H9 (cell line): ENCODE data around the gene LAMTOR4. TPM values are rescaled to one million over a fixed set of nuclear protein-coding genes. Genes with fewer than 3 reads are reported as not detected.

Experiments
- DNase-seq: peaks from one replicate; pipeline ENCODE4 v3.0.0-alpha.2; 2017
- H2AFZ ChIP-seq: one replicate; pipeline ENCODE4 v1.6.1; 2013; ENCODE audit warnings: mild to moderate bottlenecking, low read length, control low read depth, moderate library complexity
- H2AK5ac ChIP-seq: 2 replicates; pipeline ENCODE4 v1.6.1; 2013; ENCODE audit warnings: low read length, control low read depth, mixed read lengths; ENCODE audit not compliant: insufficient read length
- H2BK120ac ChIP-seq: one replicate; pipeline ENCODE4 v1.6.1; 2013; ENCODE audit warnings: low read depth, mild to moderate bottlenecking, low read length, control low read depth, inconsistent platforms; ENCODE audit not compliant: poor library complexity, severe bottlenecking
- H2BK12ac ChIP-seq: 2 replicates; pipeline ENCODE4 v1.6.1; 2013; ENCODE audit warnings: low read length, control low read depth, mixed read lengths, low read depth; ENCODE audit not compliant: insufficient read length
- H2BK15ac ChIP-seq: 2 replicates; pipeline ENCODE4 v1.6.1; 2013; ENCODE audit warnings: low read depth, low read length, control low read depth
- H2BK20ac ChIP-seq: one replicate; pipeline ENCODE4 v1.6.1; 2013; ENCODE audit warnings: low read depth, mild to moderate bottlenecking, low read length, control low read depth, inconsistent platforms; ENCODE audit not compliant: poor library complexity, severe bottlenecking
- H2BK5ac ChIP-seq: 2 replicates; pipeline ENCODE4 v1.6.1; 2013; ENCODE audit warnings: low read length, control low read depth, mixed read lengths; ENCODE audit not compliant: insufficient read length
- H3K14ac ChIP-seq: 2 replicates; pipeline ENCODE4 v1.6.1; 2013; ENCODE audit warnings: low read length, control low read depth; ENCODE audit not compliant: insufficient read depth
- H3K18ac ChIP-seq: 2 replicates; pipeline ENCODE4 v1.6.1; 2013; ENCODE audit warnings: low read depth, mild to moderate bottlenecking, mixed read lengths, low read length, control low read depth; ENCODE audit not compliant: insufficient read length
- H3K23ac ChIP-seq: 2 replicates; pipeline ENCODE4 v1.6.1; 2013; ENCODE audit warnings: low read length, control low read depth, mixed read lengths, low read depth; ENCODE audit not compliant: insufficient read length
- H3K23me2 ChIP-seq: 2 replicates; pipeline ENCODE4 v1.6.1; 2013; ENCODE audit warnings: low read depth, mild to moderate bottlenecking, mixed read lengths, low read length, control low read depth; ENCODE audit not compliant: insufficient read length, poor library complexity, severe bottlenecking
- H3K27ac ChIP-seq: 2 replicates; pipeline ENCODE4 v1.5.1; 2013; ENCODE audit warnings: low read length, control low read depth, mixed read lengths, low read depth; ENCODE audit not compliant: insufficient read length
- H3K27me3 ChIP-seq: 2 replicates; pipeline ENCODE4 v1.6.1; 2013; ENCODE audit warnings: low read length, control low read depth, inconsistent platforms; ENCODE audit not compliant: insufficient read depth
- H3K4ac ChIP-seq: 2 replicates; pipeline ENCODE4 v1.6.1; 2013; ENCODE audit warnings: low read depth, mild to moderate bottlenecking, control low read depth, inconsistent platforms, low read length, moderate library complexity
- H3K4me1 ChIP-seq: 2 replicates; pipeline ENCODE4 v1.6.1; 2013; ENCODE audit warnings: low read length, control low read depth, inconsistent platforms; ENCODE audit not compliant: insufficient read depth
- H3K4me2 ChIP-seq: 2 replicates; pipeline ENCODE4 v1.6.1; 2013; ENCODE audit warnings: low read length, control low read depth, mixed read lengths; ENCODE audit not compliant: insufficient read length, insufficient read depth
- H3K56ac ChIP-seq: 2 replicates; pipeline ENCODE4 v1.6.1; 2013; ENCODE audit warnings: low read depth, mild to moderate bottlenecking, mixed read lengths, low read length, control low read depth; ENCODE audit not compliant: insufficient read length
- H3K79me1 ChIP-seq: 2 replicates; pipeline ENCODE4 v1.6.1; 2013; ENCODE audit warnings: low read depth, mild to moderate bottlenecking, moderate library complexity, low read length, control low read depth, inconsistent platforms; ENCODE audit not compliant: insufficient read depth, poor library complexity, severe bottlenecking
- H3K79me2 ChIP-seq: 2 replicates; pipeline ENCODE4 v1.6.1; 2013; ENCODE audit warnings: low read length, control low read depth, inconsistent platforms; ENCODE audit not compliant: insufficient read depth
- H3K9ac ChIP-seq: 2 replicates; pipeline ENCODE4 v1.6.1; 2013; ENCODE audit warnings: low read length, control low read depth, mixed read lengths; ENCODE audit not compliant: insufficient read length; ENCODE audit errors: extremely low read depth
- H3K9me3 ChIP-seq: one replicate; pipeline ENCODE4 v1.6.1; 2013; ENCODE audit warnings: low read depth, low read length, inconsistent platforms; ENCODE audit not compliant: control insufficient read depth
- H3T11ph ChIP-seq: one replicate; pipeline ENCODE4 v1.6.1; 2013; ENCODE audit warnings: mild to moderate bottlenecking, low read length, control low read depth, inconsistent platforms
- H4K20me1 ChIP-seq: one replicate; pipeline ENCODE4 v1.6.1; 2013; ENCODE audit not compliant: control insufficient read depth, insufficient read length, insufficient read depth
- H4K5ac ChIP-seq: 2 replicates; pipeline ENCODE4 v1.6.1; 2013; ENCODE audit warnings: low read depth, mild to moderate bottlenecking, mixed read lengths, low read length, control low read depth; ENCODE audit not compliant: insufficient read length
- H4K8ac ChIP-seq: replicated peaks from 2 replicates; pipeline ENCODE4 v1.6.1; 2013; ENCODE audit warnings: low read length, control low read depth, mixed read lengths, low read depth; ENCODE audit not compliant: insufficient read length
- H4K91ac ChIP-seq: 2 replicates; pipeline ENCODE4 v1.6.1; 2013; ENCODE audit warnings: low read depth, mild to moderate bottlenecking, moderate library complexity, mixed read lengths, low read length, control low read depth; ENCODE audit not compliant: insufficient read length
- H3K27ac Mint-ChIP-seq, 3 experiments: 2 replicates in 2 of 3; 3 replicates in 1 of 3; pipeline ENCODE4 v1.8.0; 2020 to 2021; ENCODE audit warnings: mixed read lengths in 3 of 3, mild to moderate bottlenecking in 1 of 3, moderate library complexity in 1 of 3
- H3K27me3 Mint-ChIP-seq: 2 replicates; pipeline ENCODE4 v1.8.0; 2021; ENCODE audit warnings: low read depth, mild to moderate bottlenecking, moderate library complexity, mixed read lengths
- H3K36me3 Mint-ChIP-seq, 3 experiments: 2 replicates in 2 of 3; 3 replicates in 1 of 3; pipeline ENCODE4 v1.8.0; 2020 to 2021; ENCODE audit warnings: low read depth in 3 of 3, mixed read lengths in 3 of 3; ENCODE audit not compliant: insufficient read depth in 1 of 3
- H3K4me1 Mint-ChIP-seq, 2 experiments: 2 replicates each; pipeline ENCODE4 v1.8.0; 2020; ENCODE audit warnings: mixed read lengths in 2 of 2
- H3K4me3 Mint-ChIP-seq, 2 experiments: 2 replicates in 1 of 2; 3 replicates in 1 of 2; pipeline ENCODE4 v1.8.0; 2020 to 2021; ENCODE audit warnings: mild to moderate bottlenecking in 2 of 2, mixed read lengths in 2 of 2, moderate library complexity in 1 of 2
- H3K9me3 Mint-ChIP-seq, 2 experiments: 2 replicates in 1 of 2; 3 replicates in 1 of 2; pipeline ENCODE4 v1.8.0; 2020; ENCODE audit warnings: mild to moderate bottlenecking in 2 of 2, mixed read lengths in 2 of 2, moderate library complexity in 1 of 2
- CTCF ChIP-seq: fragments of 200-600 bp; sonication (generic); conservative IDR thresholded peaks from 3 replicates; pipeline ENCODE4 v1.8.0; 2021; ENCODE audit warnings: antibody characterized with exemption, mild to moderate bottlenecking
- WGBS: extraction: QIAGEN DNeasy Blood & Tissue Kit; methylation state at CpG from one replicate; pipeline ENCODE4 v1.1.7; 2013; ENCODE audit warnings: missing lambda C conversion rate, low lambda C conversion rate, mixed read lengths; ENCODE audit not compliant: insufficient read length; ENCODE audit errors: extremely low coverage; 5-methylcytosine and 5-hydroxymethylcytosine counted together
- total RNA-seq: library from RNA; stranded (reverse); gene quantifications from 2 replicates; pipeline ENCODE4 v1.2.1, GENCODE V29; 2021

LAMTOR4 gene
- total RNA-seq, 1 experiment from 2014 or later = 179 TPM

- Histone ChIP-seq H3K27me3 (no peaks in the 10 kb centered on the region), H2AFZ (no peak overlapping the region), H2AK5ac (no peak overlapping the region), H3T11ph (no peak overlapping the region), H4K8ac (no peak overlapping the region), H2BK5ac (no peak overlapping the region), H3K56ac (no peak overlapping the region), H2BK12ac (no peak overlapping the region), H3K23ac (no peak overlapping the region), H3K23me2 (no peaks in the 10 kb centered on the region), H3K79me1 (no peaks in the 10 kb centered on the region), H3K4me1 (no peaks in the 10 kb centered on the region), H3K27ac (no peak overlapping the region), H3K14ac (no peak overlapping the region), H3K9ac (no peak overlapping the region), H4K5ac (no peak overlapping the region), H3K18ac (no peak overlapping the region), H3K9me3 (no peaks in the 10 kb centered on the region), H2BK120ac (no peak overlapping the region), H4K91ac (no peak overlapping the region), H3K4ac (no peak overlapping the region), H3K4me2 (no peak overlapping the region), H3K79me2 (no peaks in the 10 kb centered on the region), H2BK15ac (no peak overlapping the region), H2BK20ac (no peak overlapping the region), H4K20me1 (no peaks in the 10 kb centered on the region)
- TF ChIP-seq CTCF = 0 out of 3 replicates have a peak, but pooled peaks have one; percentile 32
- no peak overlapping the region for H3K27ac Mint-ChIP-seq
- peaks cover 14% of the 10 kb centered on the region for H3K27me3 Mint-ChIP-seq
- WGBS = no CpG with 5 or more reads among the region's 3 CpGs
- peaks cover 0 to 3% of the 10 kb centered on the region in 2 experiments; a peak in 1 of 4 replicates for H3K4me1 Mint-ChIP-seq
- H3K4me3 Mint-ChIP-seq = no peak overlapping the region
- no peaks in the 10 kb centered on the region for H3K36me3 Mint-ChIP-seq
- H3K9me3 Mint-ChIP-seq = no peaks in the 10 kb centered on the region
- DNase-seq = no peak
Measured at GRCh38 chr7:100189061-100189460, 40.3 kb downstream of the LAMTOR4 start.
